CD4-positive, alpha-beta T cell treated with Interleukin-1 beta for 1 hour (primary cell): ENCODE results near the gene EIF3L.

Experiments used
- DNase-seq, 2 donors: peaks; one replicate each; pipeline ENCODE4 v3.0.0-alpha.2; 2020 to 2022

Gene EIF3L

GRCh38 chr22:37855462-37855861 is 6.2 kb downstream of the EIF3L start:
- no peak for DNase-seq

- DNase-seq = no peak
These were observed 11.7 kb downstream of the EIF3L start for GRCh38 chr22:37860796-37861421.

GRCh38 chr22:37862570-37863325 is 13.5 kb downstream of the EIF3L start:
- DNase-seq = no peak

- DNase-seq = no peak
These were observed 16.3 kb downstream of the EIF3L start for GRCh38 chr22:37865510-37865909.

GRCh38 chr22:37870273-37870672 is 21.1 kb downstream of the EIF3L start:
- no peak for DNase-seq

GRCh38 chr22:37880668-37881440 is 31.6 kb downstream of the EIF3L start:
- no peak for DNase-seq

- DNase-seq = no peak
These were observed 35.2 kb downstream of the EIF3L start for GRCh38 chr22:37884420-37884819.

- no peak for DNase-seq
These were observed 38.6 kb downstream of the EIF3L start for GRCh38 chr22:37887584-37888378.

- no peak for DNase-seq
These were observed 42.7 kb downstream of the EIF3L start for GRCh38 chr22:37891926-37892325.

- no peak for DNase-seq
These were observed 43.5 kb downstream of the EIF3L start for GRCh38 chr22:37892566-37893335.

- no peak for DNase-seq
These were observed 44.4 kb downstream of the EIF3L start for GRCh38 chr22:37893583-37893983.

- DNase-seq = no peak
These were observed 45.9 kb downstream of the EIF3L start for GRCh38 chr22:37894939-37895670.

GRCh38 chr22:37896181-37896592 is 47.0 kb downstream of the EIF3L start:
- DNase-seq = peak; percentile 50 to 54

GRCh38 chr22:37896939-37897338 is 47.7 kb downstream of the EIF3L start:
- no peak for DNase-seq

GRCh38 chr22:37897807-37898206 is 48.6 kb downstream of the EIF3L start:
- no peak for DNase-seq

GRCh38 chr22:37898441-37899181 is 49.4 kb downstream of the EIF3L start:
- no peak for DNase-seq

- peak in 1 of 2 donors; percentile 33 for DNase-seq
These were observed 55.6 kb downstream of the EIF3L start for GRCh38 chr22:37904572-37905533.

- DNase-seq = peak; percentile 71 to 72
These were observed 56.5 kb downstream of the EIF3L start, which contains the start of gene MICALL1 for GRCh38 chr22:37905534-37906363. Gene MICALL1 (plus strand): TSS chr22:37906297. CDS start chr22:37906423, 126 bp downstream.
